ENCODE data around the gene HOXB1. TPM values are rescaled to one million over a fixed set of nuclear protein-coding genes. Genes with fewer than 3 reads are reported as not detected.
A peak's percentile ranks its signal among the peaks of the same experiment; 100 is the strongest.

Gene HOXB1
- total and polyA plus RNA-seq, 2 of the 13 experiments (the other 11 are each of a cell fraction or from before 2014, with no cell fraction given) = not detected

DNA sequence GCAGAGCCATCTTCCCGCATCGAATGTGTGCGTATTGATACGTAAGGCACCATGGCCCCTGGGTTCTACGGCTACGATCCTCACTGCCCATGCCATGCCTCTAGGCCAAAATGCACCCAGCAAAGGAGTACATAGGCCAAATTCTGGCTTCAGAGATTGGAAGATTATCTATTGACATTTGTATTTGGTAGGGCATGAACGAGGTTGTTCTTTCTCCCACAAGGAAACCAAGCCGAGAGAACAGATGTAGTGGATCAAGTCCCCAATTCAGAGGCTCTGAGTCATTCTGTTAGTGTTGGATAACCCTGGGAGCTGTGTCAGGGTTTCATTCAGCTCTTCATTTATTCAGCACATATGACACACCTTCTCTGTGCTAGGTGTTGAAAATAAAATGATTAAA lies 36.5 kb downstream of the HOXB1 start:
- Histone ChIP-seq H3K9me3 (ENCODE audit: low read length) (no peaks in the 10 kb centered on the region), H2AFZ (ENCODE audit: low read length) (no peak overlapping the region), H3K9ac (ENCODE audit: insufficient read depth, low read depth, low read length) (no peak overlapping the region), H4K20me1 (ENCODE audit: insufficient read depth, low read length) (no peaks in the 10 kb centered on the region), H3K4me1 (ENCODE audit: insufficient read depth, low read length) (no peaks in the 10 kb centered on the region), H3K4me2 (ENCODE audit: low read depth, low read length) (no peak overlapping the region), H3K79me2 (ENCODE audit: insufficient read depth, low read length) (no peaks in the 10 kb centered on the region), H3K4me3 (replicated peaks in 1 of 3; ENCODE audit: insufficient read depth in 1 of 3, low read depth in 2 of 3, low read length in 3 of 3) (no peak overlapping the region), H3K27ac (ENCODE audit: extremely low read length, insufficient read depth, low read length) (no peak overlapping the region), H3K27me3 (ENCODE audit: control insufficient read depth in 1 of 2, insufficient read depth in 2 of 2, low read length in 2 of 2) (peaks cover 4 to 47% of the 10 kb centered on the region in 2 experiments; a peak in 4 of 5 replicates), H3K36me3 (replicated peaks in 1 of 2; ENCODE audit: control insufficient read depth in 1 of 2, insufficient read depth in 2 of 2, low read length in 2 of 2) (no peaks in the 10 kb centered on the region)
- ATAC-seq (no peak), DNase-seq (ENCODE audit: low spot score) (no peak), FAIRE-seq (no peak)
- POLR2A ChIA-PET = no interaction called here
- in situ Hi-C loops (cut with HindIII; ENCODE audit: extremely low pct_ligation_motif_present, low pct_unique_long_range_greater_than_20kb) (no loop called here), intact Hi-C loops (cut with micrococcal nuclease; ENCODE audit: unreplicated experiment) (no loop called here)
- 59% methylated on average over 8 of the region's 8 CpGs for WGBS (ENCODE audit: low lambda C conversion rate)
- no TSS peak for BruUV-seq (replicated peaks)
- TF ChIP-seq STAG1 (CRISPR knock-in tag; IDR thresholded peaks at IDR 0.05) (no peak), YEATS4 (CRISPR knock-in tag; IDR thresholded peaks at IDR 0.05; ENCODE audit: borderline replicate concordance) (no peak), JUNB (CRISPR knock-in tag; IDR thresholded peaks at IDR 0.05; ENCODE audit: borderline replicate concordance) (no peak)
- CTCF ChIA-PET (ENCODE audit: low intra/inter-chr PET ratio, low total read pairs) = no interaction called here

DNA sequence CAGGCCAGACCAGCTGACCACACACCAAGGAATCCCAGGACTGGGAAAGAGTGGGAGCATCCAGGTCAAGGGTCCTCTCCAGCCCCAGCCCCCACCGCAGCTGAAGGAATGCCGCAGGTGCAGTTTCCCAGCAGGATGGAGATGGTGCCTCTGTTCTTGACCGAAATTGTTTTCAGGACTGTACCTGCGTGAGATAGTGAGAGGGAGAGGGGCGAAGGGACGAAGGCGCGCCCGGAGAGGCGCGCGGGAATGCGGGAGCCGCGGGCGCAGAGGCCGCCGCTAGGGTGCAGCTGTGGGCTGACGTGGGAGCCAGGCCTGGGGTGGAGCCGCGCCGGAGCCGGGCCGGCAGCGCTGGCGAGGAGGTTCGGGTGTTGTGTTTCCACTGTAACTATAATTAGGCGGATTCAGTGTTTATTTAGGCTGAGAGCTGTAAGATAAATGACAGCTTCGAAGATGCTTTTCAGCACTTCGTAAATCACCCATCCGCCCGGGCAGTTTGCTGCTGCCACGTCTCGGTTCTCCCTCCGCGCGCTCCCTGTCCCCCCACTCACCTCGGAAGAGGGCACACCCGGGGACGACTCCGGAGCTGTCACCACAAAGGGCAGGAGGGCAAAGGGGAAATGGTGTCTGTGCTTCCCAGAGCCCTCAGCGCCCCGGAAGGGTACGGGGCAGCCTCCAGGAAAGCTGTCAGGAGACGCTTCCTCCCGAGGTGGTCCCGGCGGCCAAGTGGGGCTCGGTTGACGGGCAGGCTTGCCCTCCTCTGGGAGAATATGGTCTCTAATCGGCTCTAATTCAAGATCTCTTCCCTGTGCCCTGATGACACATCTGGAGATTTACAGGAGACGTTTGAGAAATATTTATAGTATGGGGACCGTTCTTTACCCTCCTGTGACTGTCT lies 38.2 kb downstream of the HOXB1 start:
- no TSS peak for BruUV-seq (replicated peaks)
- Histone ChIP-seq H3K9ac (ENCODE audit: insufficient read depth, low read depth, low read length) (no peak overlapping the region), H3K4me1 (ENCODE audit: insufficient read depth, low read length) (no peaks in the 10 kb centered on the region), H4K20me1 (ENCODE audit: insufficient read depth, low read length) (no peaks in the 10 kb centered on the region), H3K36me3 (replicated peaks in 1 of 2; ENCODE audit: control insufficient read depth in 1 of 2, insufficient read depth in 2 of 2, low read length in 2 of 2) (no peaks in the 10 kb centered on the region), H3K9me3 (ENCODE audit: low read length) (no peaks in the 10 kb centered on the region), H3K4me3 (replicated peaks in 1 of 3; ENCODE audit: insufficient read depth in 1 of 3, low read depth in 2 of 3, low read length in 3 of 3) (no peak overlapping the region; a peak in 1 of 6 replicates), H3K79me2 (ENCODE audit: insufficient read depth, low read length) (no peaks in the 10 kb centered on the region), H3K27ac (ENCODE audit: extremely low read length, insufficient read depth, low read length) (no peak overlapping the region), H2AFZ (ENCODE audit: low read length) (no peak overlapping the region), H3K4me2 (ENCODE audit: low read depth, low read length) (0 out of 2 replicates have a peak overlapping the region, but pooled peaks have one; percentile 14), H3K27me3 (ENCODE audit: control insufficient read depth in 1 of 2, insufficient read depth in 2 of 2, low read length in 2 of 2) (peaks cover 7 to 54% of the 10 kb centered on the region in 2 experiments; a peak in 4 of 5 replicates)
- peak; percentile 18 for FAIRE-seq
- ATAC-seq = peak; percentile 97
- DNase-seq (ENCODE audit: low spot score) = no peak
- in situ Hi-C loops (cut with HindIII; ENCODE audit: extremely low pct_ligation_motif_present, low pct_unique_long_range_greater_than_20kb) (no loop called here), intact Hi-C loops (cut with micrococcal nuclease; ENCODE audit: unreplicated experiment) (no loop called here)
- ChIA-PET CTCF (ENCODE audit: low intra/inter-chr PET ratio, low total read pairs) (no interaction called here), POLR2A (no interaction called here)
- WGBS (ENCODE audit: low lambda C conversion rate) = 22% methylated on average over 40 of the region's 53 CpGs
- TF ChIP-seq CCAR2 (optimal IDR thresholded peaks at IDR 0.05; ENCODE audit: low read depth, low read length) = no peak
- no peak for TF ChIP-seq CHD2 (IDR thresholded peaks at IDR 0.05; ENCODE audit: low read depth, low read length)
- TF ChIP-seq EP300 (IDR thresholded peaks at IDR 0.05; ENCODE audit: low read depth in 2 of 2, low read length in 2 of 2) = no peak
- TF ChIP-seq EP300 (CRISPR knock-in tag; IDR thresholded peaks at IDR 0.05; ENCODE audit: borderline replicate concordance) = no peak
- no peak for TF ChIP-seq SP5 (CRISPR knock-in tag; IDR thresholded peaks at IDR 0.05; ENCODE audit: borderline replicate concordance, low read depth)
- no peak for TF ChIP-seq ZNF430 (CRISPR knock-in tag; IDR thresholded peaks at IDR 0.05)
- TF ChIP-seq, protein P1, sequence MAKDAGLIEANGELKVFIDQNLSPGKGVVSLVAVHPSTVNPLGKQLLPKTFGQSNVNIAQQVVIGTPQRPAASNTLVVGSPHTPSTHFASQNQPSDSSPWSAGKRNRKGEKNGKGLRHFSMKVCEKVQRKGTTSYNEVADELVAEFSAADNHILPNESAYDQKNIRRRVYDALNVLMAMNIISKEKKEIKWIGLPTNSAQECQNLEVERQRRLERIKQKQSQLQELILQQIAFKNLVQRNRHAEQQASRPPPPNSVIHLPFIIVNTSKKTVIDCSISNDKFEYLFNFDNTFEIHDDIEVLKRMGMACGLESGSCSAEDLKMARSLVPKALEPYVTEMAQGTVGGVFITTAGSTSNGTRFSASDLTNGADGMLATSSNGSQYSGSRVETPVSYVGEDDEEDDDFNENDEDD (CRISPR knock-in tag; IDR thresholded peaks at IDR 0.05; ENCODE audit: borderline replicate concordance) = peak; percentile 28; the same call in 1 of the 2 replicates
- peak; percentile 29; the same call in 1 of the 2 replicates for TF ChIP-seq ZNF143 (CRISPR knock-in tag; IDR thresholded peaks at IDR 0.05)
- no peak for TF ChIP-seq SMAD3 (CRISPR knock-in tag; IDR thresholded peaks at IDR 0.05)
- TF ChIP-seq MTF2 (CRISPR knock-in tag; IDR thresholded peaks at IDR 0.05; ENCODE audit: borderline replicate concordance) = peak; percentile 84; the same call in 1 of the 2 replicates
- TF ChIP-seq NCOA5 (CRISPR knock-in tag; IDR thresholded peaks at IDR 0.05) = no peak
- no peak for TF ChIP-seq RORA (CRISPR knock-in tag; IDR thresholded peaks at IDR 0.05)
- TF ChIP-seq ZNF546 (CRISPR knock-in tag; conservative IDR thresholded peaks at IDR 0.05) = no peak
- TF ChIP-seq, protein P2, sequence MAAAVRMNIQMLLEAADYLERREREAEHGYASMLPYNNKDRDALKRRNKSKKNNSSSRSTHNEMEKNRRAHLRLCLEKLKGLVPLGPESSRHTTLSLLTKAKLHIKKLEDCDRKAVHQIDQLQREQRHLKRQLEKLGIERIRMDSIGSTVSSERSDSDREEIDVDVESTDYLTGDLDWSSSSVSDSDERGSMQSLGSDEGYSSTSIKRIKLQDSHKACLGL (CRISPR knock-in tag; IDR thresholded peaks at IDR 0.05) = 0 out of 2 replicates have a peak, but pooled peaks have one; percentile 18
- TF ChIP-seq GTF3A (CRISPR knock-in tag; conservative IDR thresholded peaks at IDR 0.05) = no peak
